Kidney (tissue), 14 donors: ENCODE data around the gene CTTN. TPM values are rescaled to one million over a fixed set of nuclear protein-coding genes. Genes with fewer than 3 reads are reported as not detected.

Experiments used
- DNase-seq, 5 donors: peaks; one replicate each; pipeline ENCODE4 v3.0.0-alpha.2; 2013 to 2020
- FAIRE-seq: peaks from 2 replicates; lab custom pipeline; 2012; peaks lifted over from hg19 to GRCh38; lab: Jason Lieb, UNC
- H3K27ac ChIP-seq, 2 donors: one replicate each; pipeline ENCODE4 v1.7.0; 2013; ENCODE audit warnings: low read depth in 2 of 2, low read length in 2 of 2, inconsistent platforms in 1 of 2
- H3K27me3 ChIP-seq: one replicate; pipeline ENCODE4 v1.7.1; 2013; ENCODE audit warnings: low read length, inconsistent platforms; ENCODE audit not compliant: control insufficient read depth, insufficient read depth
- H3K36me3 ChIP-seq, 3 donors: one replicate each; pipeline versions ENCODE4 v1.7.0 to v1.7.1; 2013; ENCODE audit warnings: low read length in 3 of 3, control low read depth in 1 of 3, inconsistent platforms in 1 of 3; ENCODE audit not compliant: insufficient read depth in 3 of 3, control insufficient read depth in 2 of 3
- H3K4me1 ChIP-seq, 3 donors: one replicate each; pipeline versions ENCODE4 v1.7.0 to v1.7.1; 2013; ENCODE audit warnings: low read length in 3 of 3, inconsistent platforms in 1 of 3, low read depth in 1 of 3; ENCODE audit not compliant: control insufficient read depth in 2 of 3, insufficient read depth in 2 of 3
- H3K4me3 ChIP-seq, 3 donors: one replicate each; pipeline versions ENCODE4 v1.7.0 to v1.8.1; 2013; ENCODE audit warnings: low read length in 3 of 3, control low read depth in 1 of 3, inconsistent platforms in 1 of 3
- H3K9ac ChIP-seq, 3 donors: one replicate each; pipeline versions ENCODE4 v1.7.0 to v1.7.1; 2013; ENCODE audit warnings: low read length in 3 of 3, control low read depth in 1 of 3, inconsistent platforms in 1 of 3
- H3K9me3 ChIP-seq, 3 donors: one replicate each; pipeline versions ENCODE4 v1.7.0 to v1.7.1; 2013; ENCODE audit warnings: low read length in 3 of 3, control low read depth in 1 of 3, inconsistent platforms in 1 of 3; ENCODE audit not compliant: control insufficient read depth in 2 of 3, insufficient read depth in 1 of 3
- CTCF ChIP-seq: IDR thresholded peaks from 3 replicates; pipeline ENCODE4 v1.5.1; 2012; ENCODE audit warnings: mild to moderate bottlenecking, moderate library complexity, borderline replicate concordance; ENCODE audit not compliant: insufficient read depth; ENCODE audit errors: extremely low read depth
- intact Hi-C: fragments of 100-400 bp; cut with DNase I; formaldehyde crosslinking; loops from one replicate; pipeline ENCODE4 v1.11.1; 2022
- polyA plus RNA-seq: library from polyadenylated mRNA; stranded (reverse); fragments of 350-450 nt; fragmentation: Illumina TruSeq; extraction: RNeasy Lipid Tissue Mini Kit (QIAGEN cat#74804); gene quantifications from one replicate; pipeline ENCODE4 v1.2.3, GENCODE V29; 2014; ENCODE audit warnings: low read depth, low replicate concordance; ENCODE audit not compliant: insufficient read depth
- total RNA-seq: library from RNA; stranded (reverse); fragmentation: NEBNext Ultra II Directional; extraction: Animal tissue kit (Norgen Biotek cat#: 25700); gene quantifications from one replicate; pipeline ENCODE4 v1.2.1, GENCODE V29; 2021
- donor health status: control.
- donor health status: control.
- donor health status: control.
- donor health status: control.
- donor health status: control.
- donor health status: DM: yes; HTN: yes; CAD: no.
- donor health status: Normal renal cell carcinoma (clear cell type).

CTTN gene
- total and polyA plus RNA-seq, 2 donors from 2014 or later = 84.9 to 316 TPM

- intact Hi-C loops = no loop called here
- H3K36me3 ChIP-seq = peaks cover 0 to 63% (median 34%) of the 10 kb centered on the region in 3 donors
- H3K9me3 ChIP-seq = no peaks in the 10 kb centered on the region
- no peak for DNase-seq
- no peak for FAIRE-seq
- H3K27me3 ChIP-seq = no peaks in the 10 kb centered on the region
- H3K4me3 ChIP-seq = no peak overlapping the region
- H3K27ac ChIP-seq = no peak overlapping the region
- H3K9ac ChIP-seq = no peak overlapping the region
- H3K4me1 ChIP-seq = no peaks in the 10 kb centered on the region
- TF ChIP-seq CTCF = no peak
Observed at GRCh38 chr11:70432580-70432979, 34.3 kb downstream of the CTTN start.

- no peak for TF ChIP-seq CTCF
- H3K4me3 ChIP-seq = no peak overlapping the region
- peaks cover 0 to 60% (median 33%) of the 10 kb centered on the region in 3 donors for H3K36me3 ChIP-seq
- DNase-seq (no peak), FAIRE-seq (no peak)
- no peaks in the 10 kb centered on the region for H3K9me3 ChIP-seq
- H3K27ac ChIP-seq = no peak overlapping the region
- no peak overlapping the region for H3K9ac ChIP-seq
- no peaks in the 10 kb centered on the region for H3K27me3 ChIP-seq
- intact Hi-C loops = no loop called here
- H3K4me1 ChIP-seq = no peaks in the 10 kb centered on the region
Observed at GRCh38 chr11:70433038-70433437, 34.7 kb downstream of the CTTN start.

- H3K27ac ChIP-seq = no peak overlapping the region
- H3K9ac ChIP-seq = no peak overlapping the region
- intact Hi-C loops = no loop called here
- DNase-seq (no peak), FAIRE-seq (no peak)
- no peak overlapping the region for H3K4me3 ChIP-seq
- no peaks in the 10 kb centered on the region for H3K9me3 ChIP-seq
- H3K36me3 ChIP-seq = peaks cover 0 to 60% (median 32%) of the 10 kb centered on the region in 3 donors
- no peaks in the 10 kb centered on the region for H3K27me3 ChIP-seq
- TF ChIP-seq CTCF = no peak
- no peaks in the 10 kb centered on the region for H3K4me1 ChIP-seq
Observed at GRCh38 chr11:70433526-70433925, 35.2 kb downstream of the CTTN start.
